Dedifferentiated amniotic fluid mesenchymal stem cell (primary cell): ENCODE results near the gene MYCBP2.
"Not testable (repeated sequence)": the region's sequence is repeated elsewhere in the genome, so short reads cannot be mapped to it uniquely, and the experiment has no call there.

ENCODE experiments used
- DNase-seq: peaks from one replicate; pipeline ENCODE4 v3.0.0-alpha.2; 2016; ENCODE audit errors: extremely low spot score

The MYCBP2 gene

DNA sequence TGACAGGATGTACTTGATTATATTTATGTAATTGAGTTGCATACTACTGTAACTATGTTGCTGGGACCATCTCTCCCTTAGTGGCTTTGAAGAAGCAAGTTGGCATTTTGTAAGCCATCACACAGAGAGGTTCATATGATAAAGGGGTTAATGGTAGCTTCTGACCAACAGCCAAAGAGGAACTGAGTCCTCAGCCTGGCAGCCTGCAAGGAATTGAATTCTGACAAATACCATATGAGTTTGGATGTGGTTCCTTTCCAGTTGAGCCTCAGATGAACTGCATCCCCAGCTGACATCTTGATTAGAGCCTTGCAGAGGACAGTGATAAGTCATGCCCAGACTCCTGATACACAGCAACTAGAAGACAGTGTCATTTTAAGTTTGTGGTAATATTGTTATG is 8.6 kb upstream of the MYCBP2 start:
- no peak for DNase-seq

DNA sequence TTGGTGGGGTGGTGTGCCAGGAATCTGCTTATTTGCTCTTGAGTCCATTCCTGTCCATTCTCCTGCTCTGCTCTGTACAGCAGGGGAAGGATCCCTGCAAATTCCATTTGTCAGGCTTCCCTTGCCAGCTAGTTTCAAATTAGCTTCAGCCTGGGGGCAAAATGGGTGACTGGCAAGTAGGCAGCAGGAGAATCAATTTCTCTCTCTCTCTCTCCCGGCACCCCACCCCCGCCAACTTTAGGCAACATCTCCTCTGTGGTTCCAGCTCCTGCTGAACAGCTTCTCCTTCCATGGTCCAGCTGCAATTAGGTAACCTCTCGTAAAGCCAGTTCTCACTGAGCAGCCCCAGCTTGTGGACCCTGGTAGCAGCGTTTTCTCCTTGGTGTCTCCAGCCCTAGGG is 6.7 kb upstream of the MYCBP2 start:
- DNase-seq, result no peak

DNA sequence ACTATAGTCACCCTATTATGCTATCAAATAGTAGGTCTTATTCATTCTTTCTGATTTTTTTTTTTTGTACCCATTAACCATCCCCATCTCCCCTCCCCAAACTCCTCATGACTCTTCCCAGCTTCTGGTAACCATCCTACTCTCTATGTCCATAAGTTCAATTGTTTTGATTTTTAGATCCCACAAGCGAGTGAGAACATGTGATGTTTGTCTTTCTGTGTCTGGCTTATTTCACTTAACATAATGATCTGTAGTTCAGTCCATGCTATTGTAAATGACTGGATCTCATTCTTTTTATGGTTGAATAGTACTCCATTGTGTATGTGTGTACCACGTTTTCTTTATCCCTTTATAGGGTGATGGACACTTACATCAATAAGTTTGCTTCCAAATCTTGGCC is 4.5 kb upstream of the MYCBP2 start:
- DNase-seq, result no peak

DNA sequence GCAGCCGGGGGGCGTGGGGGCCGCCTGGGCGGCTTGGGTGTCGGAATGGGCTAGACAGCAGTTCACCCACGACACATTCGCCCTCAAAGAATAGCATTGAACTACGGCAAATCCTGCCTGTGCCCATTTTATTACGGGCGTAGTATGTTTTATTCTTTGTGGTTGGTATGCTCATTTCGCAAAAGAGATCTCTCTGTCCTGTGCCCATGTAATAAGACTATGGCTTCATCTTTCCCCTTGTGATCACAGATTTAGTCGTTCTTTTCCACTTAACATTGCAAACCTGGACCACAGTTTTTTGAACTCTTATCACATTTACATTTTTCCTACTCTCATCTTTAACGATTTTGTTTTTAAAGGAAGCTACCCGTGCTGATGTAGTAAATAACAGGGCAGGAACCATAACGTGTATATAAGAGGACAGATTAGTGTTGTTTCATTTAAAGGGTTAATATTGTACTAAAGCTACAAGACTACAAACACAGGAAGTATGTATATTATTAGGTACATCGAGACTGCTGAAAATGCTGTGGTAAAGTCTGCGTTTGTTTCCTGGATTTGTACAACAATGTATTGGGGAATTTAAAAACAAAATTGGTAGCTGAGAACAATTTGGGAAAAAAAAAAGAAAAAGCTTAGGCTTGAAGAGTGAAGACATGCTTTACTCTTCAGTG is 3.2 kb upstream of the MYCBP2 start:
- DNase-seq, result peak; percentile 47

DNA sequence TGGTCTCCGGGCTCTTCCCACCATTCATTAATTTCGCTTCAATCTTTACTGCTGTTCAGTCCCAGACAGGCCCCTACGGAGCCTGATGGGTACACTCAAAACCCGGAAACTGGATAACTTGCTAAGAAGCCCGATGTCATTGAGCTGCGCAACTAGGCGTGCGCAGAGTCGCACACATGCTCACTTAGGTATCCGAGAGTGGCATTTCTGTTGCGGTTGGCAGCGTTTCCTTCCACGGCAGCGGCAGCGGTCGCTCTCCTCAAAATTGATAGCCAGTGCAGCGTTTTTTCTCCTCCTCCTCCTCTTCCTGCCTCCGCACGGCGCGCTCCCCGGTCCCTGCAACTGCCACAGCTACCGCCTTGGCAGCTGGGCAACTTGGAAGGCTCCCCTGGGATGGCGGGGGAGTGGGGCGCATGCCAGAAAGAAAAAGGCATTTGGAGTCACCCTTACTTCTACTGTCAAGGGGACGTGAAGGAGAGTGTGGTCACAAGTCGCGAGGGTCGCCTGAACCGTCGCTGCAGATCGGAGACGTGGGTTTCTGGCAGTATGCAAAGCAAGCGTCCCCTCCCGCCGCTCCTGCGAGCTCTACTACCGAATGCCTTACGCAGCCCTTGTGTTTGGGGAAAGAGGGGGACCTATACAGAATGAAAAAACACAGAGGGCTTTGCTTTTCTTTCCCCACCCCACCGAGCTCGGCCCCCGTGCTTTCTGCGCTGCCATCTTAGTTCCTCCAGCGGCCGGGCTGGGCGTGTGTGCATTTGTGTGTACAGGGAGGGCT is 2.4 kb upstream of the MYCBP2 start:
- peak; percentile 93 for DNase-seq

DNA sequence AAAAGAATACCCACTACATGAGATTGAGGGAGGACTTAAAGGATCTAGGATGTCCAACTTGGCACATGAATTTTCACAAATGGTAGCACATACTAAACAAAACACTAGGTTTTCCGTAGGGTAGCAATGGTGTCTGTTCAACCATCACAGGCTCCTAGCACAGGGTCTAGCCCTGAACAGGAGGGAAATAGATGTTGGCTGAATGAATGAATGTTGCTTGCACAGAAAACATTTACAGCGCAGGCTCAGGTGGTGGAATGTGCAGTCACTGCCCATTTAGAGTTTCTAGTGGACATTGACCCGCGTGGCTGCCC is 1.9 kb upstream of the MYCBP2 start:
- DNase-seq, result no peak

DNA sequence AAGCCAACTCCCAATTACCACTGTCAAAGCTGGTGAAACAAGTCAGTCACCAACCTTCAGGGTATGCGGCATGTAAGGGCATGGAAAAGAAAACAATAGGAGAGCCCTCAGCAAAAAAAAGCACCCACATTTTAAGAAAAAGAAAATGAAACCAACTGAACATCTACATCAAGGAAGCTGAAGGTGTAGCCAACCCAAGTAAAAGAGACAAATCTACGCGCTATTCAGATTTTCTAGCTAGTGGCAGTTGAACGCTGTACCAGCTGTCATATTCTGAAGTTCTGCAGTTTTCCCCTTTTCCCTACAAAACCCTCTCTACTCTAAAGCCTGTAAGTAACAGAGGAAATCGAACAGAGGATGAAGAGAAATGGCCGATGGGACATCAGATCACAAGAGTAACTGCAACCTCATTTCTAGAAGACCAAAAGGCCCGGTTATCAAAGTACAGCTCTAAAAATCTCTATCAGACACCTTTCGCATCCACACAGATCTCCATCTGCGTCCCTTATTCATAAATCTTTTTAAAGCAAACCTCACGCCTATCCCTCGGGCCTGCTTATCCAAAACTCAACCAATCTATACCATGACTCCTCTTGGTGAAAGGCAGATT is 1.4 kb downstream of the MYCBP2 start:
- DNase-seq, result no peak

DNA sequence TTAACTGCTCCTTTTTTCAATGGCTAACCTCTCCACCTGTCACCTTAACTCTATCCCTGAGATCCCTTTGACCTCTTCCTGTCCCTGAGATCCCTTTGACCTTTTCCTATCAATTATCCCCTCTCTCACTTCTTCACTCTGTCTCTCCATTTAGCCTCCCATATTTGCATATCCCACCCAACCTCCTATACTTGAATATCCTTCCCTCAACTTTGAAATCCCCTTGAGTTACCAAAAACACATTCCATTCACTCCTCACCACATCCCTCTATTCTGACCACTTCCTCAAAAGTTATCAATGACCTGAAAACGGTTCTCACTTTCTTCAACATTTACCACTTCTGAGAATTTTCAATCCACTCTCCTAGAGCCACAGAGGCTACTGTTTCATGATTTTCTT is 3.0 kb downstream of the MYCBP2 start:
- no peak for DNase-seq

DNA sequence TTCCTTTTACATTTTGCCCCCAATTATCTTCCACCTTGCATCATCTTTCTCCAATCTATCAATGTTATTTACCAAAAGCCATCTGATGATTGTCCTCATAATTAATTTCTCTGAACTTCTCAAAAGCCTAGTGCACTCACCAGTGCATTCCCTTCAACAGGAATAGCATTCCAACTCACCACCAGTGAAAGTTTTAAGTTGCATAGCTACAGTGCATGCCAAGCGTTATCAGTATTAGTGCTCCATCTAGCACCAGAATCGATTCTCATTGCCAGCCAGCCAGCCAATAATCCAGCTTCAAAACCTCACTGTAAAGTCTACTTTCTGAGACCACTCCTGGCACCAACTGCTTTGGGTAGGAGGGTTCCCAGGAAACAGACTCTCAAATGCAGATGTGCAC is 7.4 kb downstream of the MYCBP2 start:
- no peak for DNase-seq

DNA sequence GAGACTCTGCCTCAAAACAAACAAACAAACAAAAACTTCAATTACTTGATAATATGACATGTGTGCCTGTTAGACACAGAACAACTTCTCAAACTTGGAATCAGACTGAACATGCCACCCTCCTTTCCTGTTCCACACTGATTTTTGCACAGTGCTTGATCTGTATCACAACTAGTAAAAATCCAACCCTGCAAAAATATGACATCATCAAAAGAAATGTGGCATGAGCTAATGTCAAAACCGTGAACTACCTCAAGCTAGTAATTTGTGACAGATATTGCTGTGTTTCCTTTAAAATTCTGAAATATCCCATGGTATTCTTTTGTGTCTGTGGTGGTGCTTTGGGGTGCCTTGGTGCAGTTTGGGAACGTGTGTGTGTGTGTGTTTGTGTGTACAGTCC is 8.2 kb downstream of the MYCBP2 start:
- DNase-seq, result no peak

DNA sequence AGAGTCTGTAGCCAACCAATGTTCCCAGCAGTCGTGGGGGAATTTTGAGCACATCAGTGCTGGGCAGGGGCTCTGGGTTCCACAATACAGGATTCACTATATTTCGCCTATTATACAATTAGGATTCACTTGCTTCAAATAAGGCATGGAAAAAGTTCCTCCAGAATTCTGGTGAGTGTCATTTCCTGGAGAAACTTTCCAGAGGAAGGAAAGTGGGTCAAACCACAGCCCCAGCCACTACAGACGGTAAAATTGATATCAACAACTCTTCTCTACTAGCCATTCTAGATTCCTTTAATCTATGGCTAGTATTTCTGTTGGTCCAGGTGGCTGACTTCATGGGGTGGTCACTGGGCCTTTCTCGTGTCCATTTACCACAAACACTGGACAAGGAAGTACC is 10.5 kb downstream of the MYCBP2 start:
- no peak for DNase-seq

DNA sequence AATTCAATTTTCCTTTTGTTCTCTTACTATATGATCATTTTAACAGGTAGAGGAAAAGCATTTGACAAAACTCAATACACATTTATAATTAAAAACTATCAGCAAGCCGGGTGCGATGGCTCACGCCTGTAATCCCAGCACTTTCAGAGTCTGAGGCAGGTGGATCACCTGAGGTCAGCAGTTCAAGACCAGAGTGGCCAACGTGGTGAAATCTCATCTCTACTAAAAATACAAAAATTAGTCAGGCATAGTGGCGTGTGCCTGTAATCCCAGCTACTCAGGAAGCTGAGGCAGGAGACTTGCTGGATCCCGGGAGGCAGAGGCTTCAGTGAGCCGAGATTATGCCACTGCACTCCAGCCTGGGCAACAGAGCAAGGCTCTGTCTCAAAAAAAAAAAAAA is 11.4 kb downstream of the MYCBP2 start:
- DNase-seq, result not testable (repeated sequence)

DNA sequence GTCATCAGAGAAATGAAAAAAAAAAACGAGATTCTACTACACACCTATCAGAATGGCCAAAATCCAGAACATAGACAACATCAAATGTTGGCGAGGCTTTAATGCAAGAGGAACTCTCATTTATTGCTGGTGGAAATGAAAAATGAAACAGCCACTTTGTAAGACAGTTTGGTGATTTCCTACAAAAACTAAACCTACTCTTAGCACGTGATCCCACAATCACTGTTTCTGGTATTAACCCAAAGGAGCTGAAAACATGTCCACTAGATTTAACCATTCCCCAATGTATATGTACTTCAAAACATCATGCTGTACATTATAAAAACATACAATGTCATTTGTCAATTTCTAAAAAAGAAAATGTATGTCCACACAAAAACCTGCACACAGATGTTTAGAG is 13.0 kb downstream of the MYCBP2 start:
- DNase-seq, result no peak

DNA sequence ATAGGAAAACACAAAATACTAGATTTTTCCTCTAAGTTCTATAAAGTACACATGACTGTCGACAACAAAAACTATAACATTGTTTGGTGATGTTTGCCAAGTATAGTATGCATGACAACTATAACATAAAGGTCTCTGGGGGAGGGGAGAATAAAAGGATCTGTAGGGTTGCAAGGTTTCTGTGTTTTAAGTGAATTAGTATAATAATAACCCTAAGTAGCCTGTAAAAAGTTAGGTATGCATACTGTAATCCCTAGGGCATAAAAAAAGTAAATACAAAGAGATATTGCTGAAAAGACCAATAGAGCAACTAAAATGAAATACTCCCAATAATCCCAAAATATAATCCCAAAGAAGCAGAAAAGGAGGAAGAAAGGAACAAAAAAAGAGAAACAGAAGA is 14.6 kb downstream of the MYCBP2 start:
- no peak for DNase-seq

DNA sequence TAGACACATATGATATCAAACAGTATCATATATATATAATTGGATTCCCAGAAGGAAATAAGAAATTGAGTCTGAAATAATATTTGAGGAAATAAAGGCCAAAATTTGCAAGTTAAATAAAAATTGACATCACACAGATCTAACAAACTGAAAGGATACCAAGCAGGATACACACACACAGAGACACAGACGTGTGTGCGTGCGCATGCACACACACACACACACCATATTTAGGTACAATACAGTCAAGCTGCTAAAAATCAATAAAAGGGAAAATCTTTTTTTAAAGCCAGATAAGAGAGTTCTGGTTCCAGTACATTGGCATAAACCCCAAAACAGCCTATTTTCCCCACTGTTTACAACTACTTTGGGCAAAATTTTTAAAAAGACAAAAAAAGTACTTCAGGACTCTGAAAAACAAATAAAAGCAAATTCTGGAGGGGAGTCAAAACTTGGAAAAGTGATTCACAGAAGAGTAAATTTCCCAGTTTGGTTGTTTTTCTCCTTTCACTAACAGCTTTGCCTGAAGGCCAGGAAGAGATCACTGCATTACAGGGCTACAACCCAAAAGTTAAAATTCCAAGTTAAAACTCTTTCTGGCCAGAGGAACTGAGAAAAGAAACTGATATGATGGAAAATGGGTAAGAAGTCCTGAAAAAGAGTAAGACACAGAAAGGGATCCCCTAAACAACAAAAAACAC is 16.2 kb downstream of the MYCBP2 start:
- peak; percentile 41 for DNase-seq

DNA sequence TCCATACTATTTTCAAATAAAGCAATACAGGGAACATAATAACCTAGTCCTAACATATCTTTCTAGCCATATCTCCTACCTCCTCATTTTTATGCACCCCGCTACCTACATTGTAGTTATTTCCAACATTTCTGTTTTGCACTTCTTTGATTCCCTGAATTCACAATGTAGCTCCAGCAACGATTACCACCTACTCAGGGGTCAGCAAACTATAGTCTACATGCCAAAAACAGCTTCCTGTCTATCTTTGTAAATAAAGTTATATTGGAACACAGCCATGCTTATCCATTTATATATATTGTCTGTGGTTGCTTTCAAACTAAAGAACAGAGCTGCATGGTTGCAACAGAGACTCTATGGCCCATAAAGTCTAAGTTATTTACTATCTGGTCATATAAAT is 16.7 kb downstream of the MYCBP2 start:
- DNase-seq, result no peak

DNA sequence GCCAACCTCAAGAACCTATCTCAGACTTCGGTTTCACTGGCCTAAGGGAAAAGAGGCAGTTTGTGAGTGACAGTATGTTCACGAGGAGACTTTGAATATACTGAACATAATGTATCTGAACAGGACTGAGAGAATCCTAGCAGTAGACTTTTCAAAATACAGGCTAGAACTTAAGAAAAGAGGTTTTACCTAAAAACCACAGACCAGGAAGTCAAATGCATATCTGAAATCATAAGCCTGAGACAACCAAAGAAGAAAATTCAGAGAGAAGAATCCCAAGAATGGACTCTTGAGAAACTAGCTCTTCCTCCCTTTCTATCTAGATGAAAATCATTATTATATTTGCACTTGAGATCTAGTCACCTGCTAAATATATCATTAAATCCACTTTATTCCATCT is 17.6 kb downstream of the MYCBP2 start:
- no peak for DNase-seq

DNA sequence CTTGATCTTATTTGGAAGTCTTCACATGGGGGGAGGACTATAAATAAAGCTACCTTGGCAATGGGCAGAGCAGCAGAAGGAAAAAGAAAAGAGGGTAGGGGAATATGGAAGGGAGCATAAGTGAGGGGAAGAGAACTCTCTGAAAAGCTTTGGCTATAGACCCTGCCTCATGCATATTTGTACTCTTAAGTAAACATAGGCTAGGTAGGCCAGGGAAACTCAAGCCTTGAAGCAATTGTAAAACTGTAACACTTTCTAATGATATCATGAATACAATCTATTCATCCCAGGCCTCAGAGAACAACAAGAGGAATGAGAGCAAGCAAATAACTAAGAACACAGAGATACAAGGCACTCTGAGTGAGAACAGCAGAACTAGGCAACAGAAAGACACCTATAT is 20.4 kb downstream of the MYCBP2 start:
- DNase-seq, result no peak

DNA sequence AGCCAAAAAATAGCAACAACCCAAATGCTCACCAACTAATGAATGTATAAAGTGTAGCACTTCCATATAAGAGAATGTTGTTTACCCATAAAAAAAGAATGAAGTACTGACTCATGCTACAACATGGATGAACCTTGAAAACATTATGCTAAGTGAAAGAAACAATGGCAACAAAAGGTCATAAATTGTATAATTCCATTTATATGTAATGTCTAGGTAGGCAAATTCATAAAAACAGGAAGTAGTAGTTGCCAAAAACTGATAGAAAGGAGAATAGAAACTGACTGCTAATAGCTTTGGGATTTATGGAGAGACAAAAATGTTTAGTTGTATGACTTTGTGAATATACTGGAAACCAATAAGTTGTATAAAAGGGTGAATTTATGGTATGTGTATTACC is 21.6 kb downstream of the MYCBP2 start:
- no peak for DNase-seq

DNA sequence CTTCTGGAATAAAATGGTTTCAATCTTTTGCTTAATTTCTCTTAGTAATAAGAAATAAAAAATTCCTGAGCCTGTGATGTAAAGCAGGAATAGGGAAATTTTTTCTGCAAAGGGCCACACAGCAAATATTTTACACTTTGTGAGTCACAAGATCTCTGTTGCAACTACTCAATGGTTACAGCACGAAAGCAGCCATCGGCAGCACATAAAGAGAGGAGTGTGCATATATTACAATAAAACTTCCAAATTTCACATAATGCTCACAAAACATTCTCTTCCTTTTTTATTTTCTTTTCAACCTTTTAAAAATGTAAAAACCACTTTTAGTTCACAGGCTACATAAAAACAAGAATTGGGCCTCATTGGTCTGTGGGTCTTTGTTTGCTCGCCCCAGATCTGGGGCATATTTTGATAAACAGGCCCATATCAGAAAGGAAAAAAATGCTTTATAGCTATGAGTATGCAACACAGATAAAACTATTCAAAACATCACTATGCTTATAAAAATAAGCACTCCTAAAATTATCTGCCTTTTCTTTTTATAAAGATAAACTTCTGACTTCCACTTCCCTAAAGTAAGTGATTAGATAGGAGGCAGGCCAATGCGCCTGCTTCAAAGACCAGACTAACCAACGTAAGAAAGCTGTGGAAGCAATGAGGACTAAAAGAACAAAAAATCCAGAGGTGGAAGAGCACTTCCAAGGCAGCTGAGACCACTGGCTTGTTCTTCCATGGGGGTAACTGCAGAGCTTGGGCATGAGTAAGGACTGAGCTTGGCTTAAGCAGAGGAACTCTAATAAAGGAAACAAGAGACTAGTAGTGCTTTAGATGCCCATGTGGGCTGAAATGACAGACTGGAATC is 26.5 kb downstream of the MYCBP2 start:
- peak; percentile 57 for DNase-seq

DNA sequence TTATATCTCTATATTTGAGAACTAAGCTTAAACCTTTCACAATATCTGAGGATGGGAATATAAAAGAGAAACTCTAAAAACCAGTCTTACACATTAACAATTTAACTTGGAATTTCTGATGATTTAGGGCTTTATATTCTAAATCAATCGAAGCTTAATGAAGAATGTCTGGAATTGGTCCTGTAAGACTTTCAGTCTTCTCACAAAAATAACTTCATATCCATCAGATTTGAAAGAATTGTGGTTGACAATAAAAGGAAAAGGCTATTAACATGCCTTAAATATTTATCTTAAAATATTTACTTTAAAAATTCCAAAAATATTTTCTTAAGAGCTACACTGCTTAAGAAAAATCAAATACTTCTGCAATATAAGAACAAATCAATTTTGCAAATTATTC is 27.3 kb downstream of the MYCBP2 start:
- DNase-seq, result no peak

DNA sequence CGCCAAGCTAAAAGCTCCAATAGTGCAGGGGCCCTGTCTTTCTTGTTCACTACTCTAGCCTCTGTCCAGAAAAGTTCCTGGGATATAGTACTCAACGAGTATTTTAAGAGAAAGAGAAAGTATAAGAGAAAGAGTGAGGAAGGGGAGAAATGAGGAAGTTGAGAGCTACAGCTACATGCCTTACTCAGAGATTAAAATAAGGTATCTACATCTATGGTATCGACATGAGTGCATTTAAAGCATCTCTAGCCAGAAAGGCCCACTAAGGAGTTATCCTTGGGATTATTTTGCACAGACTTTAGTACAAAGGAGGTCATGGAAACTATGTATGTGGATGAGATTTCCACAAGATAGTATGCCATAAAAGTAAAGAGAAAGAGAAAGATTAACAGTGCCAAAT is 28.5 kb downstream of the MYCBP2 start:
- no peak for DNase-seq
